Right atrium auricular region (tissue), 2 donors: ENCODE data around the gene PITRM1. TPM values are rescaled to one million over a fixed set of nuclear protein-coding genes. Genes with fewer than 3 reads are reported as not detected.

Source experiments
- DNase-seq: peaks from one replicate; pipeline ENCODE4 v3.0.0-alpha.2; 2019; ENCODE audit warnings: low spot score
- H3K27ac ChIP-seq, 2 donors: fragments of 200-600 bp; sonication (generic); 1 replicate in 1 of 2; 2 replicates in 1 of 2; pipeline ENCODE4 v1.5.1; 2016 to 2019
- H3K27me3 ChIP-seq, 2 donors: fragments of 200-600 bp; sonication (generic); one replicate each; pipeline versions ENCODE4 v1.5.1 to v1.6.0; 2017 to 2019
- H3K36me3 ChIP-seq: fragments of 200-600 bp; sonication (generic); one replicate; pipeline ENCODE4 v1.5.1; 2016
- H3K4me1 ChIP-seq, 2 donors: fragments of 200-600 bp; sonication (generic); one replicate each; pipeline versions ENCODE4 v1.5.1 to v1.6.0; 2017 to 2019
- H3K4me3 ChIP-seq, 2 donors: fragments of 200-600 bp; sonication (generic); 1 replicate in 1 of 2; 2 replicates in 1 of 2; pipeline ENCODE4 v1.5.1; 2017 to 2019; ENCODE audit warnings: mild to moderate bottlenecking in 1 of 2, moderate library complexity in 1 of 2
- H3K9me3 ChIP-seq, 2 donors: fragments of 200-600 bp; sonication (generic); one replicate each; pipeline ENCODE4 v1.5.1; 2019
- CTCF ChIP-seq, 2 donors: fragments of 200-600 bp; sonication (generic); IDR thresholded peaks; one replicate each; pipeline ENCODE4 v1.5.1; 2019; ENCODE audit warnings: antibody characterized with exemption in 2 of 2
- total RNA-seq, 2 donors: library from RNA; depleted of rRNA; stranded (reverse); fragments of >200 nt; gene quantifications; one replicate each; pipeline ENCODE4 v1.1.0, GENCODE V29; 2016

Gene PITRM1
- total RNA-seq, 2 donors from 2014 or later, result 68.3 to 89.6 TPM

- no peak for DNase-seq
- Histone ChIP-seq H3K27me3 (no peaks in the 10 kb centered on the region), H3K4me1 (no peaks in the 10 kb centered on the region), H3K9me3 (no peaks in the 10 kb centered on the region), H3K36me3 (no peaks in the 10 kb centered on the region), H3K4me3 (no peak overlapping the region), H3K27ac (no peak overlapping the region)
- TF ChIP-seq CTCF (IDR thresholded peaks at IDR 0.05), result no peak
Measured at GRCh38 chr10:3217301-3217700, 44.7 kb upstream of the PITRM1 start.

DNA sequence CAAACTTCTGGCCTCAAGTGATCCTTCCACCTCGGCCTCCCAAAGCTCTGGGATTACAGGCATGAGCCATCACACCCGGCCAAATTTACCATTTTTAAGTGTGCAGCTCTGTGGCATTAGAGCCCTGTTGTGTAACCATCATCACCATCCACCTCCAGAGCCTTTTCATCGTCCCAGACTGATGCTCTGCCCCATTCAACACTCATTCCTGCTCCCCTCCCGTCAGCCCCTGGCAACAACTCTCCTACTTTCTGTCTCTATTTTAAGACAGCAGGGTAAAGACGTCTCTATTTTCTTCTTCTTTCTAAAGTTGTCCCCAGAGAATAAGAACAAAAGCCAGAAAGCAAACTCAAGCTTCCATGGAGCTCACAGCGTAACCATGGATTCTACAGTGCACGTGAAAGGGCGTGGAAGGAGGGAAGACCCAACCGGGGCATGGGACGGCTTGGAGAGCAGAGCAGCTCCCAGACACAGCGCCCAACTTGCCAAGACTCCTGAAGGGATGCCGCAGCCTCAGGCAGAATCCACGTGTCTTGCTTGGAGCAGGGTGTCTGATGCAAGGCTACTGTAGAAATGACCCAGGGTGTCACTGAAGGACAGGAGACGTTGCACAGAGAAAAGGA lies 42.7 kb upstream of the PITRM1 start:
- no peaks in the 10 kb centered on the region for H3K4me1 ChIP-seq
- no peak for DNase-seq
- H3K9me3 ChIP-seq, result no peaks in the 10 kb centered on the region
- H3K27me3 ChIP-seq, result no peaks in the 10 kb centered on the region
- no peak for TF ChIP-seq CTCF (IDR thresholded peaks at IDR 0.05)
- no peaks in the 10 kb centered on the region for H3K36me3 ChIP-seq
- H3K4me3 ChIP-seq, result no peak overlapping the region
- no peak overlapping the region for H3K27ac ChIP-seq

DNA sequence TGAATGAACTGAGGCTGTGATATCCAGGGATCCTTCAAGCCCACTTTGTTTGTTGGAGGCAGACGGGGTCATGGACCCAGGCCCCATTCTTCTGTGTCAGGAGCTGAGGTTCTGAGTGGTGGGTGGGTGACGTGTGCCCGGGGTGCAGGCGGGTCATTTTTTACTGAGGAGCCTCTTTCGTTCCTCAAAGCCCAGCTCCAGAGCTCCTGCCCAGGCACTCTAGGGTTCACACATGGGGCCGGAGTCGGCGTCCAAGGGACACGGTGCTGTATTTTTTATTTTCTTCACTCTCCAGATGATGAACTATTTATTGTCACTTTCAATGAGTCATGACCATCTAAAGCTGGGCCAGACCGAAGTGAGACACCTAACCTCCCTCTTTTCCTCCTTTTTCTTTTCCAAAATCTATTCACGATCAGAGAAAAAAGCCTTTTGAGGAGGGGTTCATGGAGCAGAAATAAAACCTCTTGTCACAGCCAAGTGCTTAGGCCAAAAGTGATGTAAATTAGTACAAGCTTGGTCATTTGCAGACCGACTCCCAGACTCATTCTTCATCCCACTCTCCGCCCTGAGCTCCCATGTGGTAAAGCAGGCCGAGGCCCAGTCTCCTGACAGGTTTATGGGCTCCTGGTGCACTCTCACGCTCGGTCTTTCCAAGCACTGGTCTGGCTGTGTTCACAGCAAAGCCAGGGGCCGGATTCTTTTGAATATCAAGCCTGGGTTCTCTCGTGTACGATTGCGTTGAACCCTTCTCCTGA lies 41.4 kb upstream of the PITRM1 start:
- H3K27ac ChIP-seq, result no peak overlapping the region
- H3K36me3 ChIP-seq, result no peaks in the 10 kb centered on the region
- H3K4me1 ChIP-seq, result no peaks in the 10 kb centered on the region
- no peak overlapping the region for H3K4me3 ChIP-seq
- H3K27me3 ChIP-seq, result no peaks in the 10 kb centered on the region
- no peaks in the 10 kb centered on the region for H3K9me3 ChIP-seq
- no peak for DNase-seq
- no peak for TF ChIP-seq CTCF (IDR thresholded peaks at IDR 0.05)

DNA sequence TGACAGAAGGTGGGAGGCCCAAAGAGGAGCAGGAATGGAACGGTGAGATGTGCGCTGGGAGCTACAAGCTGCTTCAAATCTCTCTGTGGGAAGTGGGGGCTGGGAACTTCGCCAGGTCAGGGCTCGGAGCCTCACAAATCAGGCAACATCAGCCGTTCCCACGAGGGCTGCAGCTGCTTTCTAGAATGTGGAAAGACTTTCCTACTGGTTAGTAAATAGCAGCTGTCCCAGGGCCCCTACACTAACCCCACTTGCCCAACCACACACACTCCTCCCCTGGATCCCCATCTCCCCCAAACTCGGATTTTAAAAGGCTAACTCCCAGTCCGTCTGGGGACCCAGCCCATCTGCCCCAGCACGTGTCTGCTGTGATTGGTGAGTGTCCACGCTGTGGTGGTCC lies 40.6 kb upstream of the PITRM1 start:
- TF ChIP-seq CTCF (IDR thresholded peaks at IDR 0.05), result no peak
- no peaks in the 10 kb centered on the region for H3K36me3 ChIP-seq
- DNase-seq, result no peak

GRCh38 chr10:3210251-3210877 lies 37.8 kb upstream of the PITRM1 start:
- no peaks in the 10 kb centered on the region for H3K9me3 ChIP-seq
- no peak overlapping the region for H3K27ac ChIP-seq
- H3K4me3 ChIP-seq, result no peak overlapping the region
- no peaks in the 10 kb centered on the region for H3K4me1 ChIP-seq
- H3K36me3 ChIP-seq, result no peaks in the 10 kb centered on the region
- no peak for DNase-seq
- H3K27me3 ChIP-seq, result no peaks in the 10 kb centered on the region
- TF ChIP-seq CTCF (IDR thresholded peaks at IDR 0.05), result no peak

More for the DNA sequence above, 40.6 kb upstream of the PITRM1 start:
- no peaks in the 10 kb centered on the region for H3K9me3 ChIP-seq
- no peaks in the 10 kb centered on the region for H3K27me3 ChIP-seq
- H3K27ac ChIP-seq, result no peak overlapping the region
- H3K4me1 ChIP-seq, result no peaks in the 10 kb centered on the region
- no peak overlapping the region for H3K4me3 ChIP-seq
